Myocyte (in vitro differentiated cells): ENCODE data around the gene ATP5PD. TPM values are rescaled to one million over a fixed set of nuclear protein-coding genes. Genes with fewer than 3 reads are reported as not detected.
A peak's percentile ranks its signal among the peaks of the same experiment; 100 is the strongest.
"Not testable (repeated sequence)": the region's sequence is repeated elsewhere in the genome, so short reads cannot be mapped to it uniquely, and the experiment has no call there.

ENCODE experiments used
- DNase-seq: peaks from one replicate; pipeline ENCODE4 v3.0.0-alpha.2; 2012; ENCODE audit warnings: low read depth
- total RNA-seq: library from RNA; depleted of rRNA; stranded (reverse); fragments of >200 nt; gene quantifications from 2 replicates; pipeline ENCODE4 v1.2.3, GENCODE V29; 2014

Gene ATP5PD
- total RNA-seq, 1 donor from 2014 or later = 305 TPM

DNA sequence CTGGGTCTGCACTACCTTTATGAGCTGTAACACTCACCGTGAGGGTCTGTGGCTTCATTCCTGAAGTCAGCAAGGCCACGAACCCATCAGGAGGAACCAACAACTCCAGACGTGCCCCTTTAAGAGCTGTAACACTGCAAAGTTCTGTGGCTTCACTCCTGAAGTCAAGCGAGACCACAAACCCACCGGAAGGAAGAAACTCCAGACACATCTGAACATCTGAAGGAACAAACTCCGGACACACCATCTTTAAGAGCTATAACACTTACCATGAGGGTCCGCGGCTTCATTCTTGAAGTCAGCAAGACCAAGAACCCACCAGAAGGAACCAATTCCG is 21.4 kb downstream of the ATP5PD start:
- DNase-seq = not testable (repeated sequence)

DNA sequence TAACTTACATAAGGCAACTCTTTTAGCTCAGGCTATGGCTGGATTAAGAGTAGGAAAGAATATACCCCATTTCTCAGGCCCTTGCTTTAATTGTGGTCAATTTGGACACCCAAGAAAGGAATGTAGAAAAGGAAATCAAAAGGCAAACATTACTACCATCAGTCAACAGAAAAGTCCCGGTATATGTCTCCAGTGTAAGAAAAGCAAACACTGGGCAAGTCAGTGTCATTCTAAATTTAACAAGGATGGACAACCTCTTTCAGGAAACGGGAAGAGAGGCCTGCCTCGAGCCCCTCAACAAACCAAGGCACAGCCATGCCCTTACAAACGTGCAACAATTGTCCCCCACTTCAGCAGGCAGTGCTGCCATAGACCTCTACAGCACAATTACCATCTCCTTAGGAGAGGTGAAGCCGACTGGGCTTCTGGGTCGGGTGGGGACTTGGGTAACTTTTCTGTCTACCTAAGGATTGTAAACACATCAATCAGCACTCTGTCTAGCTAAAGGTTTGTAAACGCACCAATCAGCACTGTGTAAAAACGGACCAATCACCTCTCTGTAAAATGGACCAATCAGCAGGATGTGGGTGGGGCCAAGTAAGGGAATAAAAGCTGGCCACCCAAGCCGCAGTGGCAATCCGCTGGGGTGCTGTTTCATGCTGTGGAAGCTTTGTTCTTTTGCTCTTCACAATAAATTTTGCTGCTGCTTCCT is 21.9 kb downstream of the ATP5PD start:
- DNase-seq = no peak

DNA sequence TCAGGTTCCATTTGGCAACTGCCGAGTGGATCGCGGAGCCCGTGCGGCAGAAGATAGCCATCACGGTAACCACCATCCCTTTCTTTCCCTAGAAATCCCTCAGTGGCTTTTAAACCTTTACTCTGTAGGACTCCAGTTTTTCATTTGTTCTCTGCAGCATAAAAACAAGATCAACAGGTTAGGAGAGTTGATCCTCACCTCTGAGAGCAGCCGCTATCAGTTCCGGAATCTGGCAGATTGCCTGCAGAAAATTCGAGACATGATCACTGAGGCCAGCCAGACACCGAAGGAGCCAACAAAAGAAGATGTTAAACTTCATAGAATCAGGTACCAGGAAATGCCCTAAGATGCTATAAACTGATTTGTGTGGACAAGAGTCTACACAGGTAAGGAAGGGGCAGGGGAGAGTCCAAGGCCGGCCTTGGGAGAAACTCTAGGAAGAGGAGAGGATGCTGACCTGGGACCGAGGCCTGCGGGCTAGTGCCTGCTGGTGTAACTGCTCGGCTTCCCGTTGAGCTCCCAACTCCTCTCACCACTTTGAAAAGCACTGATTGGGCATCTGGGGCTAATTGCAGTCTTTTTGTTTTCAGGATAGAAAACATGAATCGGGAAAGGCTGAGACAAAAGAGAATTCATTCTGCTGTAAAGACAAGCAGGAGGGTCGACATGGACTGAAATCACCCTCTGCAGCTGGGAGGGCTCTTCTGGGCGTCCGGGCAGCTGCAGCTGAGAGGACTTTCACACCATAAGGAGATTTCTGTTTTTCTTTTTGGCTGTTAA is 26.2 kb downstream of the ATP5PD start:
- DNase-seq = no peak

DNA sequence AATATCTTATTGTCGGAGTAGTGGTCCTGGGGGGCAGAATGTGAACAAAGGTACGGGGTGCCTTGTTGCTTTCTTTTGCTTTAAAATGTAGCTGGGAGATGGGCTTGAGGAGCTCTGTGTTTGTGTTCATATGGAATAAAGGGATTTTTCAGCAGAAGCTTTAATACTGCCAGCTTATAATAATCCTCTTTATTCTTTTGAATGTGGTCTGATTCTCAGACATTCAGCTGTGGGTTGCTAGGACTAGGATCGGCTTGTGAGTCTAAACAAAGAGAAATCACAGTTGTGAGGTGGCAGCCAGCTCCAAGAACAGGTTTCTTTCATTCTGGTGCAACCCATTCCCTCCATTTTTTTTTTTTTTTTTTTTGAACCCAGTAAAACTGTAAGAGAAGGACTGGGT is 27.1 kb downstream of the ATP5PD start:
- DNase-seq = no peak

DNA sequence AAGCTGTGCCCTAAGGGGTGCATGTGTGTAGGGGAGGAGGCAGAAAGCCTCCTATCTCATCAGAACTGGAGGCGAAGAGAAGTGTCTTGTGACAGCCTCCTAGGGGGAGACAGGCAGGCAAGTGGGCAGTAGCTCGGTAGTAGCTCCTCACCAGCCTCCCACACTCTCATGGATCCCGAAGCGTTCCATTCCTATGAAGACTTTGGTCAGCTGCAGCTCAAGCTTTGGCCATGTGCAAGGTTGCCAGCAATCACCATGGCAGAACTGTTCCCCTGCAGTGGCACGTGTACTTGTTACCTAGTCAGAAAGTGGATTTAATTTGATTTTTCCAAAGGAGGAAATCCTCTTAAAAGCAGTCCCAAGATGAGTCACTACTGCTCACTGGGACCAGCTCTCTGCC is 27.6 kb downstream of the ATP5PD start:
- DNase-seq = no peak

DNA sequence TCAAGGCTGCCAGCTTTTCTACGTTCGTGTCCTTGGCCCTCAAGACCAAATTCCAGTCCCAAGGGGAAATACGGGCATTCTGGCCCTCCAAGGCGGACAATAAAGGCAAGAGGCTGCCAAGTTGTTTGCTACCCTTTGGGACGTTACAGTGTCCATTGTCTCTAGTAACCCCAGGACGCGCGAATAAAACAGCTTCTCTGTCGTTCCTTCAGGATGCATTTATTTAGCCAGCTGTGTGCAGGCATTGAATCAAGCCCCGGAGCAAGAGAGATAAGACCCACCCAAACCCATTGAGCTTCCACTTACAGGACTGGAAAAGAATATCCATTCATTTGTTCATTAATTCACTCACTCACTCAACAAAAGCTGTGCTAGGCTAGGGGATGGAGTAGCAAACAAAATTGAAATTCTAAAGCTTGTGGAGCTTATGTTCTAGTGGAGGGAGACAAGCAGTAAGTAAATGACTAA is 33.6 kb downstream of the ATP5PD start:
- DNase-seq = no peak

DNA sequence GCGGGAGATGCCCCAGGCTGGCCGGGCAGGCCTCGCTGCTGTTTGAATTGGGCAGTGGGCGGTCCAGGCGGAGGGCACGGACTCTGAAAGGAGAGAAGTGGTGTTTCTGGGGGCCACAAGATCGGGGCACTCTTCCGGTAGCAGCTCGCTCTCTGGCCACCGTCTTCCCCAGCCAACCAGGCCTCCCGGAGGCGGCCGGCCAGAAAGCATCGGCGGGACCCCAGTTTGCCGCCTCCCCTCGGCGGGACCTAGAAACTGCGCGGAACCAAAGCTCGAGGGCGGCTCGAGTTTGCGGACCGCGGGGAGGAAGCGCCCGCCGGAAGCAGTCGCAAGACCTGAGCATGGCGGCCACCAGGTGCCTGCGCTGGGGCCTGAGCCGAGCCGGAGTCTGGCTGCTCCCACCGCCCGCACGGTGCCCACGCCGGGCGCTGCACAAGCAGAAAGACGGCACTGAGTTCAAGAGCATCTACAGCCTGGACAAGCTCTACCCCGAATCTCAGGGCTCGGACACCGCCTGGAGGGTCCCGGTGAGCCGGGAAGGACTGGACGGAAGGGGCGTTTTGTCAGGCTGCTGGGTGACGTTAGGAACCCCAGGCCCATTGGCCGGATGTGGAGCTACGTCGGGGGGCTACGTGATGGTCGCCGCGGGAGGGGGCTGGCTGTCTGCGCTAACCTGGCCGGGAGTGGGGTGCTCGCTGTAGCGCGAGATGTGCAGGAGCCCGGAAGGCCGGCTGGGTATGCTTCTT is 34.2 kb downstream of the ATP5PD start, which contains the start of gene MRPL58:
Gene MRPL58 (plus strand): TSS at position 325 of the 746 bp plus-strand sequence. CDS start 17 bp downstream, at position 342.
- peak; percentile 91 for DNase-seq

DNA sequence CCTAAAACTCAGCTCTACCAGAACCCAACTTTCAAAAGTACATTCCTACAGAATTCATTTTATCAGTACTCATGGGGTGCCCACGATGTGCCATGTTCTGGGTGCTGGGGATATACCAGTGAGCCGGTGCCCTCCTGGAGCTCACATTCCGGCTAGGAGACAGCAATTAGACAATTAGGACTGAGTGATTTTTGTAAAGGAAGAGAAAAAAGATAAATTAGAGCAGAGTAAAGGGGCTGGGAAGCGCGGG is 34.7 kb downstream of the ATP5PD start:
- no peak for DNase-seq

DNA sequence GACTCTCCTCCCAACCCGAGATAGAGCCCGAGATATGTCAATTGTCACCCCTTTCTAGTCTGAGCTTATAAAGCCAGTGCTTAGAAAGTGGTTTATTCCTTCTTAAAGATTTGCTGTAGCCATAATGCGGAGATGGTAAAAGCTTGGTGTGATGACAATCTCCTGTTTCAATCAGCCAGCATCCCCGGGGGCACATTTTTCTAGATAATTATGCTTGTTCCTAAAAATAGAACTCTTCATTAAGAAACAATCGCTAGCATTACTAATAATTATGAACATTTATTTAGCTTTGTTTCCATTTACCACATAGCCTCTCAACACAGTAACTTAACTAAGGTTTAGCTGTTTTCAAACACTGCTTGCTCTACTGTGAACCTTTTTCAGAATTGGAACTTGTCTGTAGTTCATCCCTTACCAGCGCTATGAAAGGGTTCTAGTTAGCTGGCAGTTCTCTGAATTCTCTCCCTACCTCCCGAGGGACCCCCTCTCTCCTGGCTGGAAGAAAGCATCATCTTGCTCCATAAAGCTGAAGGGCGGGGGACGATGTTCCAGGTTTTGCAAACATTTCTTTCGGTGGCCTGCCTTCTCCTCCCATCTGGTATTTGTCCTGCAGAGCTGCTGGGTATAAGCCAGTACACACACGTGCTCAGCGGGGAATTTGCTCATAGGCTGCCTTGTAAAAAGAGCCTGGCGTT is 35.2 kb downstream of the ATP5PD start:
- peak; percentile 65 for DNase-seq

DNA sequence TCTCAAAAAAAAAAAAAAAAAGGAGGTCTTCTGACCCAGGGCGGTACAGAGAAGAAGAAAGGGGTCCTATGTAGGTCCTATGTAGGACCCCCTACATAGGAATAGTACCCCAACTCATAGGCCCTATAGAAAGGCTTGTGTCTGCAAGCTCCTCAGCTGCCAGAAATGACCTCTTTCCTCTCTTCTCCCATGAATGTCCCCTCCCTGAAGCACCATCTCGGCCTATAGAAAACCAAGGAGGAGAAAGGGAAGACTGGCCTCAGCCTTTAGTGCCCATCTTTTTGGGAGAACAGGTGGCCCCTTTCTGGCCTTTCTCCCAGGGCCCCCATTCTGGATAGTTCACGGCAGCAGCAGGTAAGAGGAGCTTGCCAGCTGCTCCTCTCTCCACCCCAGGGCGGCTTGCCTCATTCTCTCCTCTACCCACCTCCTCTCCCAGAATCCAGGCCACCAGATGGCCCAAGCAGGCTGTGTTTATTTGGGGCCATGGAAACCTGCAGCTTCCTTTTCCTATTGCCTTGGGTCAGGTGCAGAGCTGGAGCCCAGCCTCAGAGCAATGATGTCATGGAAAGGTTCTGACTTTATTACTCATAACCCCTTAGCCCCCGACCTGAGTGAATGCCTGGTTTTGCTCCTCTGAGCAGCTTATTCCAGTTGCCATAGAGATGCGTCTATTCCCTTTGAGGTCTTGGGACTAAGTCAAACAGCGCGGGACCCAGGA is 35.9 kb downstream of the ATP5PD start:
- DNase-seq = peak; percentile 59

DNA sequence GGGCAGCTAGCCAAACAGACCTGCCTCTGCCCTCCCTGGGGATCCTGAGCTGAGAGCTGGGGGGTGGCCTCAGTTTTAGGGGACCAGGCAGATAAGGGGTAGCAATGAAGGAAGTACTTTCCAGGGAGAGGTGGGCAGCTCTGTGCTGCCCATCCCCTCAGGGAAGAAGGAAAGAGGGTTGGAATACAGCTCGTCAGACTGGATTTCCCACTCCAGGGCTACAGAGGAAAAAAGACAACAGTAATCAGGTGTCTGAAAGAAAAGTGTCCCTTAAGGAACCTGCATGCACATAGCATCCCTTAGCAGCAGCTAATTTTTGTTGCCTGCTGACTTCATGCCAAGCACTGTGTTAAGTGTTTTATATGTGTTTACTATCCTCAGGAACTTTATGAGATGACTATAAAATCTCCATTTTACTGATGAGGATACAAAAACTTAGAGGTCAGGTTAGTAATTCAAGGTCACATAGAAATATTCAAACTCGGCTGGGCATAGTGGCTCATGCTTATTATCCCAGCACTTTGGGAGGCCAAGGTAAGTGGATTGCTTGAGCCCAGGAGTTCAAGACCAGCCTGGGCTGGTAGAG is 37.5 kb downstream of the ATP5PD start:
- no peak for DNase-seq

DNA sequence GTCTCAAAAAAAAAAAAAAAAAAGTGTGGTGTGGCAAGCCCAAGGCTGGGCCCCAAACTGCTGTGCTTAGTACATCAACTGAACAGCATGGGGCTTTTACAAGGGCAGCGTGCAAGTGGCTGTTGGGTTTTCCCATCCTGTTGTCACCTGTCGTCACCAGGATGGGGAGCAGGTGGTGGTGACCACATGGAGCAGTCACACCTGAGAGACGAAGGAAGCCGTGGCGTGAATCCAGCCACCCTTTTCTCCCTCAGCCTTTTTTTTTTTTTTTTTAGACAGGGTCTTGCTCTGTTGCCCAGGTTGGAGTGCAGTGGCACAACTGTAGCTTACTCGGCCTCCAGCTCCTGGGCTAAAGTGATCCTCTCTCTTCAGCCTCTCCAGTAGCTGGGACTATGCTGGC is 38.4 kb downstream of the ATP5PD start:
- DNase-seq = no peak

DNA sequence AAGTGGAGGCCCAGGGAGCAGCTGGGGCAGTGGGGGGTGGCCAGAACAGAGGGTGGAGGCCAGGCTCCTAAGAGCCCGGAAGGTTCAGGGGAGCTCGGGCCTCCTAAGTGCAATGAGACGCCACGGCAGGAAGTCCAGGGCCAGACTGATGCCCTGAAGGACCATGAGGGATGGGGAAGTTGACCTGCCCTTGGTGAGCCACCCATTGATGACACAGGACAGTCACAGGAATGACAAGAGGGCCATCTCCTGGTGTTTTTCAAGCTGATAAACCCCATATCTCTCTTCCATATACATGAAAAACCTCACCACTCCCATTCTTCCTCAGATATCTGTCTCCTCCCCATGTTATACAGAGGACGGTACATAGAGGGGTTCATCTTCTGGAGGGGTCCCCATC is 40.1 kb downstream of the ATP5PD start:
- DNase-seq = no peak

DNA sequence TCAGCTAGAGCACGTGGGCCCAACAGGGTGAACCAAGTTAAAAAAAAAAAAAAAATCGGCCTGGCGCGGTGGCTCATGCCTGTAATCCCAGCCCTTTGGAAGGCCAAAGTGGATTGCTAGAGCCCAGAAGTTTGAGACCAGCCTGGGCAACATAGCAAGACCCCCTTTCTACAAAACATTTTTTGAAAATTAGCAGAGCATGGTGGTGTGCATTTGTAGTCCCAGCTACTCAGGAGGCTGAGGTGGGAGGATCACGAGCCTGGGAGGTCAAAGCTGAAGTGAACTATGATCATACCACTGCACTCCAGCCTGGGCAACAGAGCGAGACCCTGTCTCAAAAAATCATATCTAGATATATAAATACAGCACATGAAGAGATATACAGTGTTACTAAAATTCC is 40.7 kb downstream of the ATP5PD start:
- DNase-seq = not testable (repeated sequence)

DNA sequence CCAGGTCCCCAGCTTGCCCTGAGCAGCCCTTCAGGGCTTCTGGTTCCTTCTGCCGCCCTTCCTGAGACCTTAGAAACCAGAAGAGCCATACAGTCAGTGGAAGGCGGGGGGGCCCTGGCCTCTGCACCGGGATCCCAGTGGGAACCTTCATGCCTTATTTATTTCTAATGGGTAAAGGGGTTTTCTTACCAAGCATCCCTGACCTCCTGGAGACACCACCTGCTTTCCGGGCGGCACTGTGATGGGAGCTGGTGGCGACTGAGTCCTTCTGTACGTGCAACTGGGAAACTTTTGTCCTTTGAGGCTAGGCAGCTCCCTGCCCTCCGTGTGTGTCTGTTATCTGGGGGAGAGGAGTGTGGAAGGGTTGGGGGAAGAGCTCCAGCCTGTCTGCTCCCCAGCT is 41.5 kb downstream of the ATP5PD start:
- no peak for DNase-seq

DNA sequence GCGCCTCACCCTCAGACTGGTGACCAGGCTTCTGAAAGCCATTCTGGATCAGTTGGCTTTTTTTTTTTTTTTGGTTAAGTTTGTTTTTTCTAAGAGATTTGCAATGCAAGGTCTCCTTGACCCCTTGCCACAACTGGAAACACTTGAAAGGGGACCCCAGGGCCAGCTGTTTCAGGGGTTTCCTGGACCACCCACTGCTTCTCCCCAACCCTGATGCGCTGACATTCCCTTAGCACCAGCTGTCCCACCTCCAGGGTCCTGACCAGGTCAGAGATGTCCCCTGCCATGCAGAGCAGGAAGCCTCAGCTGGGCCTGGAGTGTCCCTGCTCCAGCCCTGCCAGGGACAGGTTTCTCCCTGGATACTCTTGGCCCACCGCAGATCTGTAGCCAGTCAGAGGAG is 42.4 kb downstream of the ATP5PD start:
- no peak for DNase-seq

DNA sequence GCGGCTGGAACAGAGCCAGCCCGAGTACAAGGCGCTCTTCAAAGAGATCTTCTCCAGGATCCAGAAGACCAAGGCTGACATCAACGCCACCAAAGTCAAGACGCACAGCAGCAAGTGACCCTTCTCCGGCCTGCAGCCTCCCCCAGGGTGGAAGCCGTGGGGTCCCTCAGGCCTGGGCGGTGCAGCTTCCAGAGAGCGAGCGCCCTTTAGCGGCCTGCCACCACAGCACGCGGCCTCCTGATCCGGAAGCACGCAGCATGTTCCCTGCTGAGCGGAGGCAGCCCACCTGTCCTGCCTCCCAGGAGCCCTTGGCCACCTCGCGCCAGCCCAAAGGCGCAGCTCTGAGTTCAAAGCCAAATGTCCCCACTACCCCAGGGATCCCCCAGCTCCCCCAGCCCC is 42.8 kb downstream of the ATP5PD start:
- no peak for DNase-seq

DNA sequence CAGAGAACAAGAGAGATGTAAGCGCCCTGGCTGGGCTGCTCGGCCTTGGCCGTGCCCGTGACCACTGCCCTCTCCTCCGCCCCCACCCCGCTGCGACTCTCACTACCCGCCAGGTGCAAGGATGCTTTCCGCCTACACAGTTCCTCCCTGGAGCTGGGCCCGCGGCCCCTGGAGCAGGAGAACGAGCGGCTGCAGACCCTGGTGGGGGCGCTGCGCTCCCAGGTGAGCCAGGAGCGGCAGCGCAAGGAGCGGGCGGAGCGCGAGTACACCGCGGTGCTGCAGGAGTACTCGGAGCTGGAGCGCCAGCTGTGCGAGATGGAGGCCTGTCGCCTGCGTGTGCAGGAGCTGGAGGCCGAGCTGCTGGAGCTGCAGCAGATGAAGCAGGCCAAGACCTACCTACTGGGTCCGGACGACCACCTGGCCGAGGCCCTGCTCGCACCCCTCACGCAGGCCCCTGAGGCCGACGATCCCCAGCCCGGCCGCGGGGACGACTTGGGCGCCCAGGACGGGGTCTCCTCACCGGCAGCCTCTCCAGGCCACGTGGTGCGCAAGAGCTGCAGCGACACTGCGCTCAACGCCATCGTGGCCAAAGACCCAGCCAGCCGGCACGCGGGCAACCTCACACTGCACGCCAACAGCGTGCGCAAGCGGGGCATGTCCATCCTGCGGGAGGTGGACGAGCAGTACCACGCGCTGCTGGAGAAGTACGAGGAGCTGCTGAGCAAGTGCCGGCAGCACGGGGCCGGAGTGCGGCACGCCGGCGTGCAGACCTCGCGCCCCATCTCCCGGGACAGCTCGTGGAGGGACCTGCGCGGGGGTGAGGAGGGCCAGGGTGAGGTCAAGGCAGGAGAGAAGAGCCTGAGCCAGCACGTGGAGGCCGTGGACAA is 43.5 kb downstream of the ATP5PD start:
- DNase-seq = no peak
